Loucy (cell line): ENCODE measurements around the gene CCDC138.

Experiments used
- H2AFZ ChIP-seq: fragments of 200-600 bp; sonication (generic); 2 replicates; pipeline ENCODE4 v1.6.0; 2016; ENCODE audit warnings: antibody characterized with exemption, mild to moderate bottlenecking, low read length, moderate library complexity
- H3F3A ChIP-seq: fragments of 200-600 bp; 2 replicates; pipeline ENCODE4 v1.6.0; 2016; ENCODE audit warnings: antibody characterized with exemption, low read depth, mild to moderate bottlenecking
- H3K27me3 ChIP-seq: fragments of 200-600 bp; sonication (generic); 2 replicates; pipeline ENCODE4 v1.6.1; 2014; ENCODE audit warnings: low read length, mild to moderate bottlenecking; ENCODE audit not compliant: insufficient read depth, poor library complexity, severe bottlenecking
- H3K36me3 ChIP-seq: fragments of 200-600 bp; sonication (generic); 2 replicates; pipeline ENCODE4 v1.6.1; 2016; ENCODE audit warnings: low read length; ENCODE audit not compliant: insufficient read depth
- H3K4me1 ChIP-seq: fragments of 200-600 bp; sonication (generic); 2 replicates; pipeline ENCODE4 v1.5.1; 2014; ENCODE audit warnings: low read length, mild to moderate bottlenecking; ENCODE audit not compliant: insufficient read depth, poor library complexity, severe bottlenecking
- H3K4me2 ChIP-seq: fragments of 200-600 bp; sonication (generic); 2 replicates; pipeline ENCODE4 v1.6.0; 2014; ENCODE audit warnings: antibody characterized with exemption, low read length, low read depth, mild to moderate bottlenecking; ENCODE audit not compliant: poor library complexity, severe bottlenecking
- H3K4me3 ChIP-seq: fragments of 200-600 bp; sonication (generic); 2 replicates; pipeline ENCODE4 v1.5.1; 2014; ENCODE audit warnings: low read length, mild to moderate bottlenecking, mixed read lengths; ENCODE audit not compliant: poor library complexity, severe bottlenecking
- H3K79me2 ChIP-seq: fragments of 200-600 bp; sonication (generic); 2 replicates; pipeline ENCODE4 v1.6.1; 2014; ENCODE audit warnings: low read length; ENCODE audit not compliant: insufficient read depth
- H3K9ac ChIP-seq: fragments of 200-600 bp; sonication (generic); 2 replicates; pipeline ENCODE4 v1.6.0; 2014; ENCODE audit warnings: mild to moderate bottlenecking, low read depth, low read length, moderate library complexity; ENCODE audit not compliant: poor library complexity, severe bottlenecking
- H3K9me2 ChIP-seq: fragments of 200-600 bp; sonication (generic); replicated peaks from 2 replicates; pipeline ENCODE4 v1.6.1; 2016; ENCODE audit warnings: low read depth, low read length, mixed read lengths
- H3K9me3 ChIP-seq: fragments of 200-600 bp; sonication (generic); 2 replicates; pipeline ENCODE4 v1.6.1; 2014; ENCODE audit warnings: mild to moderate bottlenecking, antibody characterized with exemption, low read length, low read depth; ENCODE audit not compliant: insufficient read depth
- H4K20me1 ChIP-seq: fragments of 200-600 bp; sonication (generic); 2 replicates; pipeline ENCODE4 v1.6.0; 2014; ENCODE audit warnings: antibody characterized with exemption, low read length, mild to moderate bottlenecking; ENCODE audit not compliant: insufficient read depth, poor library complexity, severe bottlenecking
- EZH2phosphoT487 ChIP-seq: fragments of 200-600 bp; IDR thresholded peaks from 2 replicates; pipeline ENCODE4 v1.6.1; 2018; ENCODE audit warnings: antibody characterized with exemption, mild to moderate bottlenecking, moderate library complexity, borderline replicate concordance
- TF ChIP-seq, protein P1 (sequence below): fragments of 200-600 bp; sonication (generic); conservative IDR thresholded peaks from 2 replicates; pipeline ENCODE4 v1.5.1; 2014; ENCODE audit warnings: mild to moderate bottlenecking, antibody characterized with exemption, low read length

CCDC138 gene

DNA sequence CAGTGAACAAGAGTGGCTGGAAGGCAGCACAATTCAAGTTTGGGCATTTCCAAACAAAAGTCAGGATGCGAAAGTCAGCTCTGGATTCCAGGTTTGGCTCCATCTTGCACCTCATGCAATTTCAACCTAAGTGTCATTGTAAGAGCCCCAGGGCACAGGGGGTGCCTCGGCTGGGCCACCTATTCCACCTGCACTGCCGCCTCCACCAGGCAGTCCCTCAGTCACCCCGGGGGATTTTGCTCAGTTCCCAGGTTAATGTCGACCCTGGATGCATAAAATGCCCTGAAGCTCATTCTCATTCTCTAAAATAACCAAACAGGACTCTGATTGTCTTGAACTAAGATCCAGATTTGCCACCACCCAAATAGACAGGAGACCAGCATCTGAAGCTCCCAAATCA lies 124.8 kb downstream of the CCDC138 start:
- no peaks in the 10 kb centered on the region for H3K9me2 ChIP-seq
- no peak overlapping the region for H2AFZ ChIP-seq
- no peaks in the 10 kb centered on the region for H3K27me3 ChIP-seq
- H3K9ac ChIP-seq, result no peak overlapping the region
- H3F3A ChIP-seq, result no peaks in the 10 kb centered on the region
- H3K36me3 ChIP-seq, result no peaks in the 10 kb centered on the region
- H3K4me2 ChIP-seq, result no peak overlapping the region
- no peaks in the 10 kb centered on the region for H3K79me2 ChIP-seq
- H3K4me1 ChIP-seq, result peaks cover 9% of the 10 kb centered on the region
- H3K4me3 ChIP-seq, result no peak overlapping the region
- H4K20me1 ChIP-seq, result no peaks in the 10 kb centered on the region
- TF ChIP-seq, protein P1, sequence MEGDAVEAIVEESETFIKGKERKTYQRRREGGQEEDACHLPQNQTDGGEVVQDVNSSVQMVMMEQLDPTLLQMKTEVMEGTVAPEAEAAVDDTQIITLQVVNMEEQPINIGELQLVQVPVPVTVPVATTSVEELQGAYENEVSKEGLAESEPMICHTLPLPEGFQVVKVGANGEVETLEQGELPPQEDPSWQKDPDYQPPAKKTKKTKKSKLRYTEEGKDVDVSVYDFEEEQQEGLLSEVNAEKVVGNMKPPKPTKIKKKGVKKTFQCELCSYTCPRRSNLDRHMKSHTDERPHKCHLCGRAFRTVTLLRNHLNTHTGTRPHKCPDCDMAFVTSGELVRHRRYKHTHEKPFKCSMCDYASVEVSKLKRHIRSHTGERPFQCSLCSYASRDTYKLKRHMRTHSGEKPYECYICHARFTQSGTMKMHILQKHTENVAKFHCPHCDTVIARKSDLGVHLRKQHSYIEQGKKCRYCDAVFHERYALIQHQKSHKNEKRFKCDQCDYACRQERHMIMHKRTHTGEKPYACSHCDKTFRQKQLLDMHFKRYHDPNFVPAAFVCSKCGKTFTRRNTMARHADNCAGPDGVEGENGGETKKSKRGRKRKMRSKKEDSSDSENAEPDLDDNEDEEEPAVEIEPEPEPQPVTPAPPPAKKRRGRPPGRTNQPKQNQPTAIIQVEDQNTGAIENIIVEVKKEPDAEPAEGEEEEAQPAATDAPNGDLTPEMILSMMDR, result no peak
- TF ChIP-seq EZH2phosphoT487, result no peak
- H3K9me3 ChIP-seq, result no peaks in the 10 kb centered on the region

DNA sequence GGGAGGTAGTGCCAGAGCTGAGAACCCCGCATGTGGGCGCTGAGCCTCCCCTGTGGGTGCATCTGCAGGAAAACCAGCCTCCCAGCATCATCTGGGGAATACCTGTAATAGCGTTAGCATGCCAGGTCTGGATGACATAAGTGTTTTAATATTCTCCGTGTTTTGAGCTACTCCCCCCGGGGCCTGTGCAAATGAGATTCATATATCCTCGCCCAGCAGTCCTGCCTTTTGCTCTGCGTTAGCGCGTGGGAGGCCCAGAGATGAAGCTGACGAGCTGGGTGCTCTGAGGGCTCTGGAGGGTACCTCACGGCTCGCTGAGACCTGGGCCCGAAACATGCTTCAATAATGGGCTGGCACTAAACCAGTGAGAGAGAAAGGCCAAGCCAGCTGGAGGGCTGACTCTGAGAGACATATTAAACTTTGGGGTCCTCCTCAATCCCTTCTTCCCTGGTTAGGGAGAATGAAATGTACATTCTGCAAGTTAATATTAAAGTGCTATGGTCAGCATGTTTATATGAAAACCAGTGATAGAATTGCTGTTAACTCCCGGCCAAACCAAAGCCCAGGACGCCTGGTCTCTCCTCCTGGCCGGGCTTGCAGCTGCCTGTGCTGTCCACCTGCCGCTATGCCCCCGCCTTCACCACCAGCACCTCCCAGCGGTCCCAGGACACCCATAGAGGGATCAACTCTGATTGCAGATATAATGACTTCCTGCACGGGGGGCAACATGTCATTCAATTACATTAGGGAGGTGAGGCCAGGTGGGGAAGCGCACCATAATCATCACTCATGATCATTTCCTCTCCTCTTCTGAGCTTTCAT lies 125.4 kb downstream of the CCDC138 start:
- Histone ChIP-seq H3K9ac (no peak overlapping the region), H3K36me3 (no peaks in the 10 kb centered on the region), H3F3A (no peaks in the 10 kb centered on the region), H2AFZ (no peak overlapping the region), H4K20me1 (no peaks in the 10 kb centered on the region), H3K79me2 (no peaks in the 10 kb centered on the region), H3K4me1 (peaks cover 9% of the 10 kb centered on the region), H3K4me2 (no peak overlapping the region), H3K27me3 (no peaks in the 10 kb centered on the region), H3K4me3 (no peak overlapping the region), H3K9me3 (no peaks in the 10 kb centered on the region), H3K9me2 (no peaks in the 10 kb centered on the region)
- TF ChIP-seq, protein P1, result no peak
- no peak for TF ChIP-seq EZH2phosphoT487

DNA sequence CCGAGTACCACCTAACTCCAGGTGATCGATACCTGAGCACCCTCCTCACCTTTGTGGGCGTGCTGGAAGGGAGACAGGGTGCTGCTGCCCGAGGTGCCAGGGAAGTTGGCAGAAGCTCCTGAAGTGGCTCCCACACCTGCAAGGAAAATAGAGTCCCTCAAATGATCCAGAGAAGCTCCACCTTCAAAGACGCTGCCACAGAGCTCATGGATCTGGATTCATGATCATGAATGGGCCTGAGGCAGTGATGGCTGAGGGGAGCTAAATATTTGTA lies 126.0 kb downstream of the CCDC138 start:
- H3F3A ChIP-seq, result no peaks in the 10 kb centered on the region
- no peak overlapping the region for H2AFZ ChIP-seq
- H4K20me1 ChIP-seq, result no peaks in the 10 kb centered on the region
- H3K4me3 ChIP-seq, result no peak overlapping the region
- TF ChIP-seq, protein P1, result no peak
- no peak for TF ChIP-seq EZH2phosphoT487
- H3K27me3 ChIP-seq, result no peaks in the 10 kb centered on the region
- peaks cover 9% of the 10 kb centered on the region for H3K4me1 ChIP-seq
- H3K36me3 ChIP-seq, result no peaks in the 10 kb centered on the region
- H3K9me2 ChIP-seq, result no peaks in the 10 kb centered on the region
- H3K79me2 ChIP-seq, result no peaks in the 10 kb centered on the region
- H3K4me2 ChIP-seq, result no peak overlapping the region
- H3K9me3 ChIP-seq, result no peaks in the 10 kb centered on the region
- H3K9ac ChIP-seq, result no peak overlapping the region
